Karpas-422 (cell line): ENCODE data around the gene VARS2. TPM values are rescaled to one million over a fixed set of nuclear protein-coding genes. Genes with fewer than 3 reads are reported as not detected.

Experiments used
- DNase-seq: peaks from one replicate; pipeline ENCODE4 v3.0.0-alpha.2; 2015
- H2AFZ ChIP-seq: fragments of 200-600 bp; sonication (generic); 2 replicates; pipeline ENCODE4 v1.6.1; 2014; ENCODE audit warnings: antibody characterized with exemption, low read length, mixed read lengths
- H3K27ac ChIP-seq: fragments of 200-600 bp; sonication (generic); 2 replicates; pipeline ENCODE4 v1.5.1; 2014; ENCODE audit warnings: mild to moderate bottlenecking, low read length, moderate library complexity
- H3K27me3 ChIP-seq: fragments of 200-600 bp; sonication (generic); 2 replicates; pipeline ENCODE4 v1.6.1; 2014; ENCODE audit warnings: low read length, mixed read lengths
- H3K36me3 ChIP-seq: fragments of 200-600 bp; sonication (generic); 2 replicates; pipeline ENCODE4 v1.6.1; 2014; ENCODE audit warnings: low read length, mixed read lengths; ENCODE audit not compliant: insufficient read depth
- H3K4me1 ChIP-seq: fragments of 200-600 bp; sonication (generic); 2 replicates; pipeline ENCODE4 v1.6.1; 2014; ENCODE audit warnings: mild to moderate bottlenecking, low read length, mixed read lengths
- H3K4me2 ChIP-seq: fragments of 200-600 bp; sonication (generic); 2 replicates; pipeline ENCODE4 v1.6.1; 2014; ENCODE audit warnings: low read length, low read depth, mild to moderate bottlenecking; ENCODE audit not compliant: poor library complexity, severe bottlenecking
- H3K4me3 ChIP-seq: fragments of 200-600 bp; sonication (generic); 2 replicates; pipeline ENCODE4 v1.5.1; 2014; ENCODE audit warnings: mild to moderate bottlenecking, antibody characterized with exemption, low read length, mixed read lengths
- H3K79me2 ChIP-seq: fragments of 200-600 bp; sonication (generic); 2 replicates; pipeline ENCODE4 v1.6.1; 2014; ENCODE audit warnings: mild to moderate bottlenecking, low read length, mixed read lengths
- H3K9ac ChIP-seq: fragments of 200-600 bp; sonication (generic); 2 replicates; pipeline ENCODE4 v1.6.0; 2014; ENCODE audit warnings: low read length
- H3K9me2 ChIP-seq: fragments of 200-600 bp; sonication (generic), shearing (Covaris generic); replicated peaks from 2 replicates; pipeline ENCODE4 v1.6.0; 2014; ENCODE audit warnings: mild to moderate bottlenecking, low read length, moderate library complexity; ENCODE audit not compliant: insufficient read depth
- H3K9me3 ChIP-seq: fragments of 300-700, 200-600 bp; sonication (generic); 2 replicates; pipeline ENCODE4 v1.6.1; 2014; ENCODE audit warnings: low read length, mixed read lengths
- H4K20me1 ChIP-seq: fragments of 200-600 bp; sonication (generic); 2 replicates; pipeline ENCODE4 v1.6.1; 2014; ENCODE audit warnings: mild to moderate bottlenecking, antibody characterized with exemption, low read length, low read depth; ENCODE audit not compliant: insufficient read depth
- total RNA-seq: library from RNA; depleted of rRNA; stranded (reverse); fragments of >200 nt; shearing (Covaris generic); gene quantifications from 2 replicates; pipeline ENCODE4 v1.2.3, GENCODE V29; 2014; ENCODE audit warnings: low replicate concordance

VARS2 gene
- total RNA-seq, 1 experiment from 2014 or later = 42.3 TPM

- Histone ChIP-seq H4K20me1 (no peaks in the 10 kb centered on the region), H3K9me3 (no peaks in the 10 kb centered on the region), H3K27ac (no peak overlapping the region), H3K4me2 (no peak overlapping the region), H3K36me3 (no peaks in the 10 kb centered on the region), H3K27me3 (no peaks in the 10 kb centered on the region), H2AFZ (no peak overlapping the region), H3K4me3 (no peak overlapping the region), H3K9ac (no peak overlapping the region), H3K9me2 (no peaks in the 10 kb centered on the region), H3K4me1 (no peaks in the 10 kb centered on the region), H3K79me2 (no peaks in the 10 kb centered on the region)
- no peak for DNase-seq
Measured at GRCh38 chr6:30932665-30933365, 18.8 kb downstream of the VARS2 start.

- Histone ChIP-seq H2AFZ (no peak overlapping the region), H3K27ac (no peak overlapping the region), H3K4me1 (no peaks in the 10 kb centered on the region), H3K9ac (no peak overlapping the region), H3K36me3 (no peaks in the 10 kb centered on the region), H3K9me2 (no peaks in the 10 kb centered on the region), H3K79me2 (no peaks in the 10 kb centered on the region), H3K9me3 (no peaks in the 10 kb centered on the region), H3K27me3 (no peaks in the 10 kb centered on the region), H3K4me3 (no peak overlapping the region), H4K20me1 (no peaks in the 10 kb centered on the region), H3K4me2 (no peak overlapping the region)
- DNase-seq = no peak
Measured at GRCh38 chr6:30935018-30935417, 21.0 kb downstream of the VARS2 start.

GRCh38 chr6:30937265-30937664 is 23.2 kb downstream of the VARS2 start:
- Histone ChIP-seq H3K9me2 (no peaks in the 10 kb centered on the region), H3K79me2 (no peaks in the 10 kb centered on the region), H3K27me3 (no peaks in the 10 kb centered on the region), H3K9ac (no peak overlapping the region), H3K9me3 (no peaks in the 10 kb centered on the region), H3K4me3 (no peak overlapping the region), H4K20me1 (no peaks in the 10 kb centered on the region), H3K4me1 (peaks cover 8% of the 10 kb centered on the region), H2AFZ (no peak overlapping the region), H3K4me2 (no peak overlapping the region), H3K36me3 (no peaks in the 10 kb centered on the region), H3K27ac (no peak overlapping the region)
- DNase-seq = no peak

GRCh38 chr6:30938730-30939129 is 24.7 kb downstream of the VARS2 start:
- H3K9me2 ChIP-seq = no peaks in the 10 kb centered on the region
- H3K27ac ChIP-seq = no peak overlapping the region
- H2AFZ ChIP-seq = no peak overlapping the region
- H3K36me3 ChIP-seq = no peaks in the 10 kb centered on the region
- no peaks in the 10 kb centered on the region for H3K27me3 ChIP-seq
- no peak for DNase-seq
- H3K9ac ChIP-seq = no peak overlapping the region
- H3K4me2 ChIP-seq = no peak overlapping the region
- H3K4me1 ChIP-seq = peaks cover 8% of the 10 kb centered on the region
- H3K4me3 ChIP-seq = no peak overlapping the region
- H3K9me3 ChIP-seq = no peaks in the 10 kb centered on the region
- H3K79me2 ChIP-seq = no peaks in the 10 kb centered on the region
- H4K20me1 ChIP-seq = no peaks in the 10 kb centered on the region

- H3K4me3 ChIP-seq = no peak overlapping the region
- no peak overlapping the region for H2AFZ ChIP-seq
- no peak overlapping the region for H3K27ac ChIP-seq
- no peak overlapping the region for H3K4me2 ChIP-seq
- H3K9ac ChIP-seq = no peak overlapping the region
- H3K9me2 ChIP-seq = no peaks in the 10 kb centered on the region
- peaks cover 8% of the 10 kb centered on the region for H3K4me1 ChIP-seq
- H3K79me2 ChIP-seq = no peaks in the 10 kb centered on the region
- H4K20me1 ChIP-seq = no peaks in the 10 kb centered on the region
- H3K9me3 ChIP-seq = no peaks in the 10 kb centered on the region
- H3K27me3 ChIP-seq = no peaks in the 10 kb centered on the region
- DNase-seq = no peak
- no peaks in the 10 kb centered on the region for H3K36me3 ChIP-seq
Measured at GRCh38 chr6:30939473-30939872, 25.4 kb downstream of the VARS2 start.

GRCh38 chr6:30940361-30940986 is 26.4 kb downstream of the VARS2 start, which contains the start of gene MUCL3:
Gene MUCL3, plus strand, starts transcription at chr6:30940973. Its CDS starts 27 bp downstream, at chr6:30941000.
- DNase-seq = no peak
- Histone ChIP-seq H4K20me1 (no peaks in the 10 kb centered on the region), H3K79me2 (no peaks in the 10 kb centered on the region), H3K9me2 (no peaks in the 10 kb centered on the region), H2AFZ (no peak within 1 kb of the TSS), H3K27me3 (no peaks in the 10 kb centered on the region), H3K36me3 (no peaks in the 10 kb centered on the region), H3K4me3 (no peak within 1 kb of the TSS), H3K4me2 (no peak within 1 kb of the TSS), H3K4me1 (peaks cover 8% of the 10 kb centered on the region), H3K9ac (no peak within 1 kb of the TSS), H3K9me3 (no peaks in the 10 kb centered on the region), H3K27ac (no peak within 1 kb of the TSS)

GRCh38 chr6:30942338-30943060 is 28.5 kb downstream of the VARS2 start:
- Histone ChIP-seq H4K20me1 (no peaks in the 10 kb centered on the region), H3K79me2 (no peaks in the 10 kb centered on the region), H3K4me1 (peaks cover 8% of the 10 kb centered on the region), H3K27ac (no peak overlapping the region), H3K27me3 (no peaks in the 10 kb centered on the region), H3K9ac (no peak overlapping the region), H2AFZ (no peak overlapping the region), H3K9me2 (no peaks in the 10 kb centered on the region), H3K9me3 (no peaks in the 10 kb centered on the region), H3K36me3 (no peaks in the 10 kb centered on the region), H3K4me2 (no peak overlapping the region), H3K4me3 (no peak overlapping the region)
- DNase-seq = no peak

- no peaks in the 10 kb centered on the region for H4K20me1 ChIP-seq
Measured at GRCh38 chr6:30944051-30944450, 30.0 kb downstream of the VARS2 start.

More at GRCh38 chr6:30944051-30944450, 30.0 kb downstream of the VARS2 start:
- H2AFZ ChIP-seq = no peak overlapping the region
- no peak overlapping the region for H3K27ac ChIP-seq
- H3K36me3 ChIP-seq = no peaks in the 10 kb centered on the region
- no peak overlapping the region for H3K4me3 ChIP-seq
- H3K27me3 ChIP-seq = no peaks in the 10 kb centered on the region
- H3K79me2 ChIP-seq = no peaks in the 10 kb centered on the region
- no peak overlapping the region for H3K9ac ChIP-seq
- no peaks in the 10 kb centered on the region for H3K9me3 ChIP-seq
- peaks cover 8% of the 10 kb centered on the region for H3K4me1 ChIP-seq
- no peaks in the 10 kb centered on the region for H3K9me2 ChIP-seq
- DNase-seq = no peak
- H3K4me2 ChIP-seq = no peak overlapping the region
